IPS-NIHi7 (cell line): ENCODE data around the gene CSRP1.
"Not testable (repeated sequence)": the region's sequence is repeated elsewhere in the genome, so short reads cannot be mapped to it uniquely, and the experiment has no call there.

Source experiments
- DNase-seq: peaks from one replicate; pipeline ENCODE4 v3.0.0; 2012; ENCODE audit warnings: mixed read lengths; ENCODE audit errors: extremely low spot score

Gene CSRP1

DNA sequence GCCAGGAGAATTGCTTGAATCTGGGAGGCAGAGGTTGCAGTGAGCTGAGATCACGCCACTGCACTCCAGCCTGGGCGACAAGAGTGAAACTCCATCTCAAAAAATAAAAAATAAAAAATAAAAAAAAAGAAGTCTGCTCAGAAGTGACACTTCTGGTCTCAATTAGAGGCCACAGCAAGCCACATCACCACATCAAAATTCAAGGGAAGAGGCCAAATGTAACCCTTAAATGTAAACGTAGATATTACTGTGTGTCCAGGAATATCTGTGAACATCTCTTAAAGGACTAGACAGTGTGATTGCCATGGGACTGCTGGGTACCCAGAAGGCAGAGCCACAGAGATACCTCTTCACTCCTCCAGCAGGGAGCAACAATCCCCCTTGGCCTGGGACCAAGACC lies 28.3 kb downstream of the CSRP1 start:
- DNase-seq: not testable (repeated sequence)

DNA sequence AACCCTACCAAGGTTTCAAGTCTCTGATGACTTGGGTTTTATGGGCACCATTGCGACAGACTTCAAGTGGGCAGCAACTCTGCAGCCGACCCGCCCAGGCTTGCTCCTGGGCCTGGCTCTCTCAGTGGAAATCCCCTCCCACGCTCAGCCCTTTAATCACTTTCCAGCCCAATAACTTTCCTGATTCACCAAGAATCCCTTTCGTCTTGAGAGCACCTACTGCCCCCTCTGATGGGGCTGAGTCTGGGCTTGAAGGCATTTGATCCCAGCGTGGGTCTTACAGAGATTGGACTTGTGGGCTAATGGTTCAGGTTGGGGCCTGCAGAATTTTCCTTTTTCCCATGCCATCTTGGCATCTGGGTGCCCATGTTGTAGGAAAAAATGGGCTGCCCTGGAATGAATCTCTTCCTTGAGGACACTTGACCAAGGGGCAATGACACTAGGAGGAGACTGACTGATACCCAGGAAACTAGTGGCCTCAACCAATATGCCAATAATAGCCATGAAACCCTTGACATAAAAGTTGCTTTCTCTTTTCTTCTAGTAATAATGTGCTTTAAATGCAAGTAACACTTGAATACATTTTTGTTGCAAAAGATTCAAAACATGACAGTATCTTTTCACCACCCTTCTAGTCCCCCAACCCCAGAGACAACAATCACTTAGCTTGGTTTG lies 30.1 kb downstream of the CSRP1 start:
- no peak for DNase-seq

DNA sequence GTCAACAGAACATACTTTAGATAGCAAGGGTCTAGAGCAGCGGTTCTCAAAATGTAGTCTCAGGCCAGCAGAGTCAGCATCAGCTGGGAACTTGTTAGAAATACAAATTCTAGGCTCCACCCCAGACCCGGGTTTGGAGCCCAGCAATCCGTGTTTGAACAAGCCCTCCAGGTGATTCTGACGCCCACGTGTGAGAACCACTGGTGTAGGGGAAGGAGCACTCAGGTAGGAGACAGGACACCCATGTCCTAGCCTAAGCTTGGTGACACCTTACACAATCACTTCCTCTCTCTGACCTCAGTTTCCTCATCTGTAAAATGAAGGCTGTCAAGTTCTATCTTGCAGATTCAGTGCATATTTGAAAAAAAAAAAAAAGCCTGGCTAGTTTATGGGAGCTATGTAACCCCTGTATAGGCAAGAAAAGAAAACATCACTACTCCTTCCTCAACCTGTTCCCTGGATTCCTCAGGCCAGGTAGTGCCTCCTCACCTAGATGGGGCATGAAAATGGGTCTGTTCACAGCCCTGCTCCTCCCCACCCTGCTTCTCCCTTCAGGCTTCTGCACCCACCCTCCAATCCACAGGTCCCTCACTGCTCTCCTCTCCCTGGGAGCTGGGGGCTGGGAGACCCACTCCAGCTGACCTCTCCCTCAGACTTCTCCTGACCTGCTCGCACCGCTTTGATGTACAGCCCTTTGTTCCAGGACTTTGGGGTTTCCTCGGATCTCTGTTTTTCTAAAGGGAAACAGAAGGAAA lies 30.8 kb downstream of the CSRP1 start:
- no peak for DNase-seq

DNA sequence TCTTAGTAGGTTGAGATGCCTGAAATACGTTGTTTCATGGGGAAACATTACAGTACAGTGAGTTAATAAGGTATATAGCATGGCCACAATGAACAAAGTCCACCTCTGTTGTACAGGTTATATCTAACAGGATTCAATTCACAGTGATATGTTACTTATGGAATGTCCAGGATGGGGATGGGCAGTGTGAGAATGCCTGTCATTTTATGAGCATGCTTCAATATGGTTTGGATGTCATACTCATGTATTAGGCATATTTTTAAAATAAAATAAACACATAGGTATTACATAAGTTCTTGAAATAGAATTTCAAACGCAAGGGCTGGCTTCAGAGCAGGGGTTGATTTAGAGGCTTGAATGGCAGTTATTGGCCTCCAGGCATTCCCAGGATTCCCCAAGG lies 31.8 kb downstream of the CSRP1 start:
- DNase-seq: no peak

DNA sequence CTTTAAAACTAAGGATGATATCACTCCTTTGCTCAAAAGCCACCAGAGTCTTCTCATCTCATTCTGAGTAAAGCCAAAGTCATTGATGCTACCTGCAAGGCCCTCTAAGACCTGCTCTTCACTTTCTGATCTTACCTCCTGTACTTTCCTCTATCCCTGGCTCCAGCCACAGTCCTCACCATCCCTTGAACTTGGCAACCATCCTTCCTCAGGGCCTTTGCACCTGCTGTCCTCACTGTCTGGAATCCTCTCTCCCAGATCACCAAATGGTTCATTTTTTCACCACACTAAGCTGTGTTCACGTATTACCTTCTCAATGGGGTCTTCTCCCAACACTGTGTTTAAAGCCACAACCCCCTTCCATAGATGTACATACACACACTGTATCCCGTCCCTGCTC lies 33.6 kb downstream of the CSRP1 start:
- no peak for DNase-seq

DNA sequence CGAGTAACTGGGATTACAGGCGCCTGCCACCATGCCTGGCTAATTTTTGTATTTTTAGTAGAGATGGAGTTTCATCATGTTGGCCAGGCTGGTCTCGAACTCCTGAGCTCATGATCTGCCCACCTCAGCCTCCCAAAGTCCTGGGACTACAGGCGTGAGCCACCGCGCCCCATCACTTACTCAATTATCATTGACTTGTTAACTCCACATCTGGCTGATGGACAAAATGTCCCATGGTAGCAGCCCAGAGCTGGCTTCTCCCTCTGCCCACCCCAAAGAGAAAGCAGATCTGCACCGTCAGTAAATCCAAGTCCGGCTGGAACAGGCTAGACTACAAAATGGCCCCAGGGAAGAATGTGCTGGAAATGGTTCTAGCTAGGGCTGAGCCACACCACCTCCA lies 34.6 kb downstream of the CSRP1 start:
- DNase-seq: not testable (repeated sequence)

DNA sequence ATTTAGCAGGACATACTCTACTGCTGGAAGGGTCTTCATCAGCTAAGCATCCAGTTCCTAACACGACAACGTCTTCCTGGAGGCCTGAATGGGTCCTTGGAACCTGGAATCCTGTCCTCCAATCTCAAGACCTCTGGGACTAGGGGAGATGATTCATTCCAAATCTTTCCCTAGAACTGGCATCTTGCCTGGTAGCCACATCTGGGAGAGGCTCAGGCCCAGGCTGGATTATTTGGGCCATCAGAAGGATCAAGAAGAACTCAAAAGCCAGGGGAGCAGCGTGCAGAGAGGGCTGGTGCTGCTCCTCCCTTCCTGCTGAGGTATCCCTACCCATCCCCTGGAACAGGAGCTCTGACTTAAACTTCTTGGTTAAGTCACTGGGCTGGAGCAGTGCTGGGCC lies 35.2 kb downstream of the CSRP1 start:
- DNase-seq: no peak

DNA sequence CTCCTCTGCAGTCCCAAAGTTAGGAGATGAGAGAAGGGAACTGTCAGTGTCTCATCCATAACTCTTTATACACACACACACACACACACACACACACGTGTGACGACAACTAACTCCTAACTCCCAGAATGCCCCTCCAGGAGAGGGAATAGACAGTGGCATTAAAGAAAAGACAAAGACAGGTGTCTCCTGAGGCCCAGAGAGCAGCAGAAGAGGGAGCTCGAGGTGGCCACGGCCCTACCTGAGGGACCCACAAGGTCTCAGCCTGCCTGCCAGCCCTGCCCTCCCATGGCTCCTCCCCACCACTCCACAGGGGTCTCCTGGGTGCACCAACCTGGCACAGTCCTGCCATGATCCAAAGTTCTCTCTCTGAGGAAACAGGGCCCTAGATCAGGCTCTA lies 36.3 kb downstream of the CSRP1 start:
- no peak for DNase-seq

DNA sequence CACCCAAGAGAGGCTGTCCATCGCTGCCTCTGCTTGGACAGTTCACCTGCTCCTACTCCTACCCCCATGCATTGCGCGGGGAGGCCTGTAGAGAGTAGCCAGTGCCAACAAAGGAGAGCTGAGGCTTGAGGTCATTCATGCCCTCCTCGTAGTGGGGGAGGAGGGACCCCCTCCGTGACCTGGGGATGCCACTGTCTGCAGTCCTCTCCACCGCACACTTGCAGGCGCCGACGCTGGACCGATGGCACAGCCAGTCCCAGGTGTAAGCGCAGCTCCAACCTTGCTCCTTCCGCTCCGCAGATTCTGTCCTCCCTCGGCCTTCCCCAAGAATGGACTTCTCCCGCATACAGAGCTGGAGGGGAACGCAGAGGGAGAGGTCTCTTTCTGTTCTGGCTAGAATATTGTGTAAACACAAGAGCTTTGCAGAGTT lies 37.3 kb downstream of the CSRP1 start:
- no peak for DNase-seq

DNA sequence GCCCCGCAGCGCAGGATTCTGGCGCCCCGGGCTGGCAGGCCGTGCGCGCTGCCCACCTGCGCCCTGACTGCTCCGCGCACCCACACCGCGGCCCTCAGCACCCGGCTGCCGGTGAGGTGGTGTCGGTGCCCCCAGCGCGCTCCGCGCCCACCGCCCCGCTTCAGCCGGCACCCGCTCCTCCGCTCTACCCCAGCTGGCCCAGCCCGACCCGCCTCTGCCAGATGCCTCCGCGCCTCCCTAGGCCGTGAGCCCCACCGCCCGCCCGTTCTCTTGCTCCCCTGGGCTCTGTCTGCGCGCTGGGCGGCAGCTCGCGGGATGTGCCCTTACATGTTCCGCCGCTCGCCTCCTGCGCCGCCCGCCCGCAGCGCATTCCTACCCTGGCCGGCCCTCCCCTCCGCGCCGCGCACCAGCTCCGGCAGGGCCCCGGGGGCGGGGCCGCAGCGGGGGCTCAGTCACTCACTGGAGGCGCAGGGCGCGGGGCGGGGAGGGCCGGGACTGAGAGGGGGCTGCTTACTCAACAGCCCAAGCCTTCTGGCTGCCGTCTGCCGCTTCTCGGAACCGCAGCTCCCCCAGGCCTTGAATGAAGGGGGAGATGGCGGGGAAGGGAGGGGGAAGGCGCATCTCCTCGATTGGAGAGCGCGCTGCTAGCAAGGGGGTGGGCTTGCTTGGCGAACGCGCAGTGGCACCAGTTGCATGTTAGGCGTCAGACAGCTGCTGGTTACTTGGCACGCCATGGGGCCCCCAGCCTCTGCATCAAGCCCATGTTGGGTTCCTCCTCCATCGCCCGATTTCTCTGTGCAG lies 37.9 kb downstream of the CSRP1 start, which contains the start of gene PHLDA3:
Gene PHLDA3 (minus strand): TSS at position 345 of the 801 bp plus-strand sequence. CDS start 402 bp downstream, outside the sequence.
- DNase-seq: peak; percentile 81

DNA sequence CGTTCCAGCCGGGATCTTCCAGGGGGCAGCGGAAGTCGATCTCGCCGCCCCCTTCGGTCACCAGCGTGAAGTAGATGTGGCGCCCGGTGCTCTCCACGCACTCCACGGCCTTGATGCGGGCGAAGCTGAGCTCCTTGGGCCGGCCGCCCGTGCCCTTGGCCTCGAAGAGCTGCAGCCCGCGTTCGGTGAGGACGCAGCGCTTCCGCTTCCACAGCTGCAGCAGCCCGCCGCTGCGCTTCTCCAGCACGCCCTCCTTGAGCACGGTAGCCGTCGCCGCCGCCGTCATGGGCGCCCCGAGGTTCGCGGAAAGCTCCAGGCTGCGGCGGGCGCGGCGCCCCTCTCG lies 38.5 kb downstream of the CSRP1 start:
- DNase-seq: peak; percentile 26

DNA sequence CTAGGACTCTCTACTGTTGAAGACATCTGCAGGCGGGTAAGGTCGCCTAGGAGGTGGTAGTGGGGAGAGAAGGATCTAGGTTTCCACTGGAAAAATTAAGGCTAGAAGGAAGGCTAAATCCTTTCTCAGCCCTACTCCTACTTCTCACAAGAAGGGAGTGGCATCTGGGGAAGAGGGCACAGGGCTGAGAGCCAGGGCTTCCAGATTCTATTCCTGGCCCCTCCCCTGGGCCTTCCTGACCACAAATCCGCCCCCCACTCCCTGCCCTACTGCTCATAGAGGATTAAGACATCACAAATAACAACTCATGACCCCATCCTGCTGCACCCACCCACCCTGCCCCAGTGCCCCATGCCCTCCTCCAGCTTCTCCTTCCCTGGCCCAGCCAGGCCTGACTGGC lies 40.4 kb downstream of the CSRP1 start:
- DNase-seq: no peak

DNA sequence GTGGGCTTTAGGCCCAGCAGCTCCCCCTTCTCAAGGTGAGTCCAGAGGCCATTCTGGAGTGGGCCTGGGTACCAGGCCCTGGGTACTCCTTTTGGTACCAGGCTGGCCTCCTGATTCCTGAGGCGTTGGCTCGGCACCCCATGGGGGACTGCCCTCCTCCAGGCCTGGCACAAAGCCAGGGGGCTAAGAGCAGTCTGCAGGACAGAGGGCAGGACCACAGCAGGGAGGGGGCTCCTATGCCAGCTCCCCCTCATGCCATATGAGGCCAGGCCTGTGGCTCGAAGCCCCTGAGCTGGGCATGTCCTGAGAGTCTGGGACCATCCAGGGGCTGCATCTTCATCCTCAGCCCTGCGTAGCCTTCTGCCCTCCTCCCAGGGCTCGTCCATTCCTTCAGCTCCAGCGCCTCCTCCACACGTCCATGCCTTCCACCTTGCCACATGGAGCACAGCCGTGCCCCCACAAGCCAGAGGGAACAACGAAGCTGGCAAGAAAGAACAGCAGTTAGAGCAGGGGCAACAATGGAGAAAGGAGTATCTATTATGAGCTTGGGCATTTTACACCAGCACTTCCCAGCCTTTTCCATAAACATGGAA lies 41.1 kb downstream of the CSRP1 start:
- no peak for DNase-seq

DNA sequence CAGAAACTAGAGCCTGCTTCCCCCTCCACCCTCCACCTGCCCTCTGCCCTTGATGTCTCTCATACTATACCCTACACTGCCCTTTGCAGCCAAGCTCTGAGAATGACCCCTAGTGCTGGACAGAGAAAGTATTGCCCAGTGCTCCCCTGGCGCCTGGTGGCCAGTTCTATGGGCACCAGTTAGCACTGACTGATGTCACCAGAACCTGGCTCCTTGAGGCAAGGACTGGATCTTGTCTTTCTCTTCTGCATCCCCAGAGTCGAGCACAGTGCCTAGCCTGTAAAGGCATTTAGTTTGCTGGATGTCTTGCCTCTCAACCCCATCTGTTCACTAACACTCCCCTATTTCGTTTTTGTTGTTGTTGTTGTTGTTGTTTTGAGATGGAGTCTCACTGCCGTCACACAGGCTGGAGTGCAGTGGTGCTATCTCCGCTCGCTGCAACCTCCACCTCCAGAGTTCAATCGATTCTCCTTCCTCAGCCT lies 43.8 kb downstream of the CSRP1 start:
- DNase-seq: peak; percentile 42

DNA sequence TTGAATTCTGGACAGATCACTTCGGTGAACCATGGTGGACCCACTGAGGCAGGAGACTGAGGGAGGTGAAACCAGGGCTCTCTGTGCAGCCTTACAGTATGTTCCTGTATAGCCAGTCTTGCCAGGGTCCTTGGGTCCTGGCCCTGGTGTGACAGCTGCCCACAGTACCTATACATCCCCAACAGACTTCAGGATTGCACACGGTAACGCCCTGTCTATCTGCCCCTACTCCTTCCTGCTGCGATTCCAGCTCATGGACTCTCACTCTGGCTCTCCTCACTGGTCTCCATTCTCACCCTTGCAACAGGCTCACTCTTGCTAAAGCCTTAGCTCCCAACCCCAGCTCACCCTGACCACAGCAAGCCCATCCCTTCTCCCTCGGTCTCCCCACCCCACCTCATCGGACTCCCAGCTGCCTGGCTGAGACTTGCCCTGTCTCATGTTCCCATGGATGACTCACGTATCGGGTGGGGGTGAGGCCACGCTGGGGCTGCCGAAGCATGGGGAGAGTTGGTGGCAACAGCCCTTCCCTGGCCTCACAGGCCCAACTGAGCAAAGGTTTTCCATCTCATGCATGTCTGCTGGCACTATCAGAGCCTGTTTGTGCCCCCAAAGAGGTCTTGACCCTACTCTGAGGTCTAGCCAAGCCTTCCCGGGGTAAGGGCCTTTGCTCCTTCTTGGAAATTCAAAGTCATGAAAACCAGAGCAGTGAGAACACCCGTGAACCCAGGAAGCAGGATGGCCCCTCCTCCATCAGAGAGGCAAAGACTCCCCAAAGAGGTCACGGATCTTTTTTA lies 45.1 kb downstream of the CSRP1 start:
- peak; percentile 29 for DNase-seq

DNA sequence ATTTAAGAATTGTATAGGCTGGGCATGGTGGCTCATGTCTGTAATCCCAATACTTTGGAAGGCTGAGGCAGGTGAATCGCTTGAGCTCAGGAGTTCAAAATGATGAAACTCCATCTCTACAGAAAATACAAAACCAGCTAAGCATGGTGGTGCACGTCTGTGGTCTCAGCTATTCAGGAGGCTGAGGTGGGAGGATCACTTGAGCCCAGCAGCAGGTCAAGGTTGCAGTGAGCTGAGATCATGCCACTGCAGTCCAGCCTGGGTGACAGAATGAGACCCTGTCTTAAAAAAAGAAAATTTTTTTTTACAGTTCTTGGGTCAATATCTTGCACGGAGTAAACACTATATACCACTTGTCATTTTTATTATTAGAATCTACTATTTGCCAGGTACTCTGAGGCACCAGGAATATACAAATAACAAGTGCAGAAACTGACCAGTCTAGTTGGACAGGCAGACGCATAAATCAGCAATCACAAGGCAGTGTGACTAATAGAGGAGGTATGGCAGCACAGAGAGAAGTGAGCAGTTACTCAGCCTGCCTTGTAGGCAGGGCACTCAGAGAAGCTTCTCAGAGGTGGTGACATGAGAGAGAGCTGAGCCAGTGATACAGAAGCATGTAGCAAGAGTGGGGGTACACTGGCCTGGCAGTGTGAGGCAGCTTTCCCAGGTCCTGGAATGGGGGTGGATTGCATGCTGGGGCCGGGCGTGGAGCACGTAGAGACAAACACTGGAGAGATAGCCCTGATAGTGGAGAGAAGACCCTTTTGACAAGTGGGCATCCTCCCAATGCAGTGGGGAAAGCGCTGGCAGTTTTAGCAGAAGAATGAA lies 45.9 kb downstream of the CSRP1 start:
- no peak for DNase-seq

DNA sequence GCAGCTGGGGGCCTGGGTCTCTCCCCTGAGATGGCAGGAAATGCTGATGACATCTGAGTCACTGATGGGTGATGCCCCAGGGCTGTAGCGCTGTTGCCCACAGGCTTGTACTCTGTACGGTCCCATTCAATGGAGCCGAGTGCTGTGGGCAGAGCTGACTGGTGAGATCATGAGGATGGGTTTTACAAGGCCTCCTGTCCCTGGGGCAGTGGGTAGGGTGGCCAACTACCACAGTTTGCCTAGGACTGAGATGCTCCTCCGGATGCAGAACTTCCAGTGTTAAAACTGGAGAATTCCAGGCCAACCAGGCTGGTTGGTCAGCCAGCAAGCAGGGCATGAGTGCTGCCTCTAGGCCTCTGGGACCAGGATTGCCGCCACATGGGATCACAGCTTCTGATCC lies 47.1 kb downstream of the CSRP1 start:
- no peak for DNase-seq

DNA sequence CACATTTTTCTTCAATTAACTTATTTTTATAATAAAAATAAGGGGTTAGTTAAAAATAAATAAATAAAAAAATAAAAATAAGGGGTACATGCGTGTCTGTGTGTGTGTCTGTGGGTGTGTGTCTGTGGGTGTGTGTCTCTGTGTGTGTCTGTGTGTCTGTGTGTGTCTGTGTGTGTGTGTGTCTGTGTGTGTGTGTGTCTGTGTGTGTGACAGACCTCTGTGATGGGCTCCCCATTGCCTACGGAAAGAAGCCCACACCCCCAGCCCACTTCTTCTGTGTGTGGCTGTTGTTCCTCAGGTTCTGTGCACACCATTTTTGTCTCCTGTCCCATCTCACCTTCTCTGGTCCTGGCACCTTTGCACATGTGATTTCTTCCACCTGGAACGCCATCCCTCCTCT lies 47.9 kb downstream of the CSRP1 start:
- DNase-seq: no peak

DNA sequence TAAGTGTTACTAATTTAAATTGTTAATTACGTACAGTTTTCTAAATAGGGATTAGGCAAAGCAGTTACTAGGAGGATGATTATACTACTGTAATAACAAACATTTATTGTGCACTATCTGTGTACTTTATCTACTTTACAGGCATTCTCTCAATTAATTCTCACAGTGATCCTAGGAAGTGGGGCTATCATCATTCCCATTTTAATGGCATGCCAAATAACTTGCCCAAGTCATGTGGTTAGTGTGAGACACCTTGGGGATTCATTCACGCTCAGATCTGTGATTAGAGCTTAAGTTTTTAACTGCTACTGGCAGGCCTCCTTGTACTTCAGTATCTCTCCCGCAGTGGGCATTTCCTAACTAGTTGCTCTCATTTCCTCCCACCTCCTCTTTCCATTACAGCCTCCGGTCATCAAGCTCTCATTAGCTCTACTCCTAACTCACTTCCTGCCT lies 49.4 kb downstream of the CSRP1 start:
- DNase-seq: no peak
